ENCODE results near the gene SMIM11. TPM values are rescaled to one million over a fixed set of nuclear protein-coding genes. Genes with fewer than 3 reads are reported as not detected.
"Not testable (repeated sequence)": the region's sequence is repeated elsewhere in the genome, so short reads cannot be mapped to it uniquely, and the experiment has no call there.

The SMIM11 gene
- total and polyA plus RNA-seq, 2 experiments from 2014 or later = 3.5 to 8.9 TPM

GRCh38 chr21:34383138-34383537, 7.8 kb downstream of the SMIM11 start:
- not testable (repeated sequence) for DNase-seq (ENCODE audit: low spot score); H3K4me3 ChIP-seq; H3K79me2 ChIP-seq (replicated peaks; ENCODE audit: insufficient read depth); H3K27me3 ChIP-seq (ENCODE audit: insufficient read depth); H3K36me3 ChIP-seq (ENCODE audit: insufficient read depth); H3K4me1 ChIP-seq (ENCODE audit: insufficient read depth); H2AFZ ChIP-seq; H3K4me2 ChIP-seq; ATAC-seq; H3K9me3 Mint-ChIP-seq; H4K20me1 ChIP-seq (replicated peaks; ENCODE audit: insufficient read depth); H3F3A ChIP-seq (replicated peaks; ENCODE audit: low read depth); H3K27ac ChIP-seq (ENCODE audit: low read depth); H3K9me2 ChIP-seq (ENCODE audit: insufficient read depth); H3K36me3 Mint-ChIP-seq (ENCODE audit: low read depth); H3K4me3 Mint-ChIP-seq; H3K27me3 Mint-ChIP-seq (ENCODE audit: insufficient read depth, low read depth, poor library complexity); H3K27ac Mint-ChIP-seq; H3K4me1 Mint-ChIP-seq

GRCh38 chr21:34383724-34384415, 8.6 kb downstream of the SMIM11 start:
- not testable (repeated sequence) for H3K4me1 ChIP-seq (ENCODE audit: insufficient read depth); H3K4me1 Mint-ChIP-seq; H3K36me3 ChIP-seq (ENCODE audit: insufficient read depth); H3K27me3 ChIP-seq (ENCODE audit: insufficient read depth); DNase-seq (ENCODE audit: low spot score); H3K4me3 Mint-ChIP-seq; H3F3A ChIP-seq (replicated peaks; ENCODE audit: low read depth); H3K9me2 ChIP-seq (ENCODE audit: insufficient read depth); H3K4me2 ChIP-seq; H3K36me3 Mint-ChIP-seq (ENCODE audit: low read depth); H3K4me3 ChIP-seq; H3K27me3 Mint-ChIP-seq (ENCODE audit: insufficient read depth, low read depth, poor library complexity); H4K20me1 ChIP-seq (replicated peaks; ENCODE audit: insufficient read depth); H3K9me3 Mint-ChIP-seq; H3K27ac ChIP-seq (ENCODE audit: low read depth); H3K79me2 ChIP-seq (replicated peaks; ENCODE audit: insufficient read depth); H3K27ac Mint-ChIP-seq; H2AFZ ChIP-seq
- peak; percentile 85 for ATAC-seq

- H3K9me3 Mint-ChIP-seq; DNase-seq (ENCODE audit: low spot score); H3K27ac ChIP-seq (ENCODE audit: low read depth); H3K27ac Mint-ChIP-seq; H3K4me3 Mint-ChIP-seq; H3K36me3 ChIP-seq (ENCODE audit: insufficient read depth); H3K4me2 ChIP-seq; H3K4me1 ChIP-seq (ENCODE audit: insufficient read depth); H4K20me1 ChIP-seq (replicated peaks; ENCODE audit: insufficient read depth); H3K4me1 Mint-ChIP-seq; H3K4me3 ChIP-seq; H3F3A ChIP-seq (replicated peaks; ENCODE audit: low read depth); H3K36me3 Mint-ChIP-seq (ENCODE audit: low read depth); H3K27me3 Mint-ChIP-seq (ENCODE audit: insufficient read depth, low read depth, poor library complexity); H3K9me2 ChIP-seq (ENCODE audit: insufficient read depth); ATAC-seq; H3K27me3 ChIP-seq (ENCODE audit: insufficient read depth); H3K79me2 ChIP-seq (replicated peaks; ENCODE audit: insufficient read depth); H2AFZ ChIP-seq: not testable (repeated sequence)
Observed at GRCh38 chr21:34400522-34400921, 25.2 kb downstream of the SMIM11 start.

- not testable (repeated sequence) for H3K36me3 Mint-ChIP-seq (ENCODE audit: low read depth); H3K4me2 ChIP-seq; DNase-seq (ENCODE audit: low spot score)
Observed at GRCh38 chr21:34404742-34405141, 29.4 kb downstream of the SMIM11 start.

GRCh38 chr21:34405686-34406085, 30.4 kb downstream of the SMIM11 start:
- not testable (repeated sequence) for H3K27ac ChIP-seq (ENCODE audit: low read depth); H3K27me3 ChIP-seq (ENCODE audit: insufficient read depth); H3K4me1 Mint-ChIP-seq; DNase-seq (ENCODE audit: low spot score); H4K20me1 ChIP-seq (replicated peaks; ENCODE audit: insufficient read depth); H3K4me3 ChIP-seq; H3K27ac Mint-ChIP-seq; H3K36me3 Mint-ChIP-seq (ENCODE audit: low read depth); H3K4me2 ChIP-seq; H3F3A ChIP-seq (replicated peaks; ENCODE audit: low read depth); H3K79me2 ChIP-seq (replicated peaks; ENCODE audit: insufficient read depth); H3K4me1 ChIP-seq (ENCODE audit: insufficient read depth); H3K36me3 ChIP-seq (ENCODE audit: insufficient read depth); H2AFZ ChIP-seq; H3K9me3 Mint-ChIP-seq; H3K4me3 Mint-ChIP-seq; H3K9me2 ChIP-seq (ENCODE audit: insufficient read depth); ATAC-seq; H3K27me3 Mint-ChIP-seq (ENCODE audit: insufficient read depth, low read depth, poor library complexity)

More at GRCh38 chr21:34404742-34405141, 29.4 kb downstream of the SMIM11 start:
- H2AFZ ChIP-seq; H3K27ac Mint-ChIP-seq; H3K9me2 ChIP-seq (ENCODE audit: insufficient read depth); H3K4me1 ChIP-seq (ENCODE audit: insufficient read depth); H3K36me3 ChIP-seq (ENCODE audit: insufficient read depth); H3K4me1 Mint-ChIP-seq; H3K27me3 ChIP-seq (ENCODE audit: insufficient read depth); H3F3A ChIP-seq (replicated peaks; ENCODE audit: low read depth); H3K9me3 Mint-ChIP-seq; H4K20me1 ChIP-seq (replicated peaks; ENCODE audit: insufficient read depth); H3K27me3 Mint-ChIP-seq (ENCODE audit: insufficient read depth, low read depth, poor library complexity); H3K4me3 ChIP-seq; H3K4me3 Mint-ChIP-seq; H3K27ac ChIP-seq (ENCODE audit: low read depth); H3K79me2 ChIP-seq (replicated peaks; ENCODE audit: insufficient read depth): not testable (repeated sequence)
- peak; percentile 84 for ATAC-seq

- not testable (repeated sequence) for H3K27ac ChIP-seq (ENCODE audit: low read depth); H3K4me1 ChIP-seq (ENCODE audit: insufficient read depth); ATAC-seq; H2AFZ ChIP-seq; DNase-seq (ENCODE audit: low spot score); H3K4me3 Mint-ChIP-seq; H3K4me2 ChIP-seq; H3K27me3 Mint-ChIP-seq (ENCODE audit: insufficient read depth, low read depth, poor library complexity); H3K36me3 ChIP-seq (ENCODE audit: insufficient read depth); H3K9me2 ChIP-seq (ENCODE audit: insufficient read depth); H3K27ac Mint-ChIP-seq; H3K27me3 ChIP-seq (ENCODE audit: insufficient read depth); H3K9me3 Mint-ChIP-seq; H3K79me2 ChIP-seq (replicated peaks; ENCODE audit: insufficient read depth); H3K4me1 Mint-ChIP-seq; H3K36me3 Mint-ChIP-seq (ENCODE audit: low read depth); H3K4me3 ChIP-seq; H4K20me1 ChIP-seq (replicated peaks; ENCODE audit: insufficient read depth); H3F3A ChIP-seq (replicated peaks; ENCODE audit: low read depth)
Observed at GRCh38 chr21:34406102-34406501, 30.8 kb downstream of the SMIM11 start.

GRCh38 chr21:34406676-34407075, 31.4 kb downstream of the SMIM11 start:
- H3K36me3 Mint-ChIP-seq (ENCODE audit: low read depth); H3K9me2 ChIP-seq (ENCODE audit: insufficient read depth); H3F3A ChIP-seq (replicated peaks; ENCODE audit: low read depth); ATAC-seq; H3K27me3 Mint-ChIP-seq (ENCODE audit: insufficient read depth, low read depth, poor library complexity); H3K4me1 ChIP-seq (ENCODE audit: insufficient read depth); H3K79me2 ChIP-seq (replicated peaks; ENCODE audit: insufficient read depth); H2AFZ ChIP-seq; H3K4me2 ChIP-seq; H3K27ac Mint-ChIP-seq; DNase-seq (ENCODE audit: low spot score); H3K4me3 Mint-ChIP-seq; H3K36me3 ChIP-seq (ENCODE audit: insufficient read depth); H3K27me3 ChIP-seq (ENCODE audit: insufficient read depth); H3K4me3 ChIP-seq; H3K9me3 Mint-ChIP-seq; H4K20me1 ChIP-seq (replicated peaks; ENCODE audit: insufficient read depth); H3K4me1 Mint-ChIP-seq; H3K27ac ChIP-seq (ENCODE audit: low read depth): not testable (repeated sequence)
